Skeletal muscle satellite cell (primary cell): Measurements from ENCODE around the gene SLC25A26.

Source experiments
- H3K27me3 ChIP-seq: 2 replicates; pipeline ENCODE4 v1.7.0; 2013; ENCODE audit warnings: low read length; ENCODE audit not compliant: control insufficient read depth, insufficient read depth
- H3K36me3 ChIP-seq: 2 replicates; pipeline ENCODE4 v1.7.0; 2013; ENCODE audit warnings: mild to moderate bottlenecking, control low read depth, low read length; ENCODE audit not compliant: insufficient read depth
- H3K4me1 ChIP-seq: 2 replicates; pipeline ENCODE4 v1.7.0; 2013; ENCODE audit warnings: low read length; ENCODE audit not compliant: control insufficient read depth, insufficient read depth
- H3K4me2 ChIP-seq: 2 replicates; pipeline ENCODE4 v1.7.0; 2013; ENCODE audit warnings: mild to moderate bottlenecking, low read length
- H3K4me3 ChIP-seq: 2 replicates; pipeline ENCODE4 v1.7.0; 2013; ENCODE audit warnings: low read length
- H3K9ac ChIP-seq: 2 replicates; pipeline ENCODE4 v1.7.0; 2013; ENCODE audit warnings: mild to moderate bottlenecking, low read depth, low read length, moderate library complexity
- H3K9me3 ChIP-seq: replicated peaks from 2 replicates; pipeline ENCODE4 v1.7.0; 2013; ENCODE audit warnings: mild to moderate bottlenecking, control low read depth, low read length

The SLC25A26 gene

DNA sequence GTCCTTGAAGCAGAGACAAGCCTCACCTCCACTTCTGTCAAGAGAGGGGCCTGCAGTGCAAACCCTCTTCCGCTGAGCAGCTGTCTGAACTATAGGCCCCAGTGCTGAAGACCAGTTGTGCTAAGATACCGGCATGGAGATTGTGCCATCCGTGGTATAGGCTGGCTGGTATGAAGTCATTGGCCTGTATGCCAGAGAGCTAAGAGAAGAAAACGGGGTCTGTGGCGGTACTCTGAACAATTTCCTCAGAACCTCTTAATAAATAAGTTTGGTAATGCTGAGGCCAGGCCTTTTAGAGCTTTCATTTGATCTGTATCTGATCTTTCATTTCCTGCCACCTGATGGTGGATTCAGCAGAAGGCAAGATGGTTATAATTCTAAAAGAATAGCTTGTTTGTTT is 157.0 kb downstream of the SLC25A26 start:
- Histone ChIP-seq H3K9me3 (no peaks in the 10 kb centered on the region), H3K4me2 (no peak overlapping the region), H3K4me3 (no peak overlapping the region), H3K27me3 (no peaks in the 10 kb centered on the region), H3K9ac (no peak overlapping the region), H3K36me3 (peaks cover 19% of the 10 kb centered on the region), H3K4me1 (peaks cover 8% of the 10 kb centered on the region)

DNA sequence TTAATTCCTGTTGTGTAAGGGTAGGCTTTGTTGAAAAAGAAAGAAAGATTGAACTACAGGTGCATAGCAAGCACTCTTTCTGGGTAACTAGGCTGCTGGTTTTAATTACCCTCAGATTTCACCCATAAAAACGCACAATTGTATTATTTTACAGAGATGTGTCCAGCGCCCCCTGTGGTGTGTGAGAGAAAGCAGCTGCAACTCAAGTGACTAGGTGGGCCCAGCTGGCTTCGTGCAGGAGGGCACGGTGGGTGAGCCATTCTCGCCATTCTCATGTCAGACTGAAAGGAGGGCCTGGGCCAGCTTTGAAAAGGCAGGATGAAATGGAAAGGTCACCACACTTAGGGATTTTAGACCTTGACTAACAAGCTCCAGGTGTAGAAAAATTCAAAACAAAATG is 157.5 kb downstream of the SLC25A26 start:
- H3K27me3 ChIP-seq: no peaks in the 10 kb centered on the region
- peaks cover 8% of the 10 kb centered on the region for H3K4me1 ChIP-seq
- peaks cover 19% of the 10 kb centered on the region for H3K36me3 ChIP-seq
- H3K4me2 ChIP-seq: no peak overlapping the region
- H3K4me3 ChIP-seq: no peak overlapping the region
- no peaks in the 10 kb centered on the region for H3K9me3 ChIP-seq
- H3K9ac ChIP-seq: no peak overlapping the region

DNA sequence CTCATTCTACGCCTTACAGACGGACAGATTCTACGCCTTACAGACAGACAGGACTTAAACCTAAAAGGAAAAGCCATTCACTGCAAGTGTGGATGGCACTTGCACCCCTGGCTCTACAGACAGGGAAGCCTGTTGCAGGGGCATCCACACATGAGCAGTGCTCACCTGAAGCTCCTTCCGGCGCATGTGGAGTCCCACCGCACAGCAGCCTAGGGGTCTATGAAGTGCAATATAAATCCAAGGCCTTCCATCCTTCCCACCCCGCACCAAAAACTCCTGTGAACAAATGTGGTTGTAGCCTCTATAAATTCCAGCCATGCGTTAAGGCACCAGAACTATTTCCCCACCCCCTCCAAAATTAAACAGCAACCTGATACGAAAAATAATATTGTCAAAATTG is 158.8 kb downstream of the SLC25A26 start:
- H3K4me1 ChIP-seq: peaks cover 8% of the 10 kb centered on the region
- H3K4me2 ChIP-seq: no peak overlapping the region
- no peaks in the 10 kb centered on the region for H3K27me3 ChIP-seq

DNA sequence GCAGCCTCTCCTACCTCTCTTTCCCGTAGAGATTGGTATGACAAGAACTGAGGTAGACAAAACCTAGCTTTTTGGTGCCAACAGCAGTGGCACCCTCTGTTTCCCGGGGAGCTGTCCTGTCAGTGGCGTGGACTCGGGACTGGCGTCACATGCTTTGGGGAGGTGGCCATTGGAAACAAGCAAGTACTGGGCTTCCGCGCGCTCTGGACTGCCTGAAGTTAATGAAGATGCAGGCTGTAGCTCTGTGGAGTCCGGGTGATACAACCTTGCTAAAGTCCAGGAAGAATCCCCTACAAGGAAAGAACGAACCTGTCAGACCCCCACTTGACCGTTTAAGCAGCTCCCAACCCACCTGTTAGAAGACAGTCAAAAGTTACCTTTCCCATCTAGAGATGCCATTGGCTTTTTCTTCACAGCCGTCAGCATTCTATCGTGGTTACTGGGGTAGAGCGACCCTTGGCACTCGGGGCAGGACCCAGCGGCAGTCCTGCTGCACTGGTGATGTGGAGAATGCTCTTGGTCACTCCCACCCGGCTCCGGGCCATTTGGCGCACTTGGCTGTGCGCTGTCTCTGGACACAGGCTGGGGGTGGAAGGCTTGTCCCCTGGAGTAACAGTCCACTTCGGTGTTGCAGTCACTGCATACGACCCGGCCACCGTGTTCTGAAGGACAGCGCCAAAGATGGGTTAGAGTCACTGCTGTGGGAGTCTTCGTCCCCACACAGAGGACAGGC is 159.6 kb downstream of the SLC25A26 start:
- Histone ChIP-seq H3K36me3 (peaks cover 22% of the 10 kb centered on the region), H3K4me2 (no peak overlapping the region), H3K9me3 (peaks cover 2% of the 10 kb centered on the region), H3K27me3 (no peaks in the 10 kb centered on the region), H3K4me3 (no peak overlapping the region), H3K9ac (no peak overlapping the region), H3K4me1 (peaks cover 8% of the 10 kb centered on the region)

More for the DNA sequence above, 158.8 kb downstream of the SLC25A26 start:
- Histone ChIP-seq H3K9me3 (no peaks in the 10 kb centered on the region), H3K36me3 (peaks cover 22% of the 10 kb centered on the region), H3K4me3 (no peak overlapping the region), H3K9ac (no peak overlapping the region)

DNA sequence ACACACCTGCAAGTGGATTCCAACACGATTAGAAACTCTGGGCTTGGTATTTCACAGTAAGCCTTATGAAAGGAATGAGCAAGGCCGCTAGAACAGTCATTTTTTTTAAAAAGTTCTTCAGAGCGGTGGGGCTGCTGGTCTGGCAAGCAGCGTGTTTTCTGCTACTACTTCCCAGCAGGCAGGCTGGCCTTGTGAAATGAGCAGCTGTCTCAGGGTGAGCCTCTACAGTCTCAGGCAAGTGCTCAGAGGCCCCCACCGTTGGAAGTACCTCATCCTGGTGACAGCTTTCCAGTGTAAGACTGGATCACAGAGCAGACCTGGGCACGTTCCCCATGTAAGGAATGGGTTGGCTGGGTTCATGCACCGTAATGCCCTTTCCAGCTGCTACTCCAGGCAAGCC is 160.8 kb downstream of the SLC25A26 start:
- Histone ChIP-seq H3K9me3 (peaks cover 2% of the 10 kb centered on the region), H3K4me3 (no peak overlapping the region), H3K4me1 (peaks cover 7% of the 10 kb centered on the region), H3K9ac (no peak overlapping the region), H3K36me3 (peaks cover 22% of the 10 kb centered on the region), H3K4me2 (no peak overlapping the region), H3K27me3 (no peaks in the 10 kb centered on the region)

DNA sequence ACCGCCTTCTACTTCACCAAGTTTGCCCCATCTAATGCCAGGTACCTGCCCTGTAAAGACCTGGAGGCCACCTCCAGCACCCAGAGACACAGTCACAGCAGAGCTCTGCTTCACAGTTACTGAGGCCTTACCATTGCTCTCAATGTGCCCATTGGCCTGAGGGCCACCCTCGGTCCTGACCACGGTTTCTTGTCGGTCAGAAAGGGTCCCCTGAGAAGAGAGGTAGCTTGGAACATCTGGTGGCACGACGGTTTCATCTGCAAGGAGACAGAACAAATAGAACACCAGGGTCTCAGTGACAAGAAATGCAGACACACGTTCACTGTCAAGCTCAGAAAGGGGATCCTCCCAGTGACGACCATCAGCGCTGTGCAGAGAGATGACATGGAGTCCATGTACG is 161.3 kb downstream of the SLC25A26 start:
- H3K36me3 ChIP-seq: peaks cover 22% of the 10 kb centered on the region
- no peaks in the 10 kb centered on the region for H3K27me3 ChIP-seq
- no peak overlapping the region for H3K9ac ChIP-seq
- no peak overlapping the region for H3K4me2 ChIP-seq
- H3K9me3 ChIP-seq: peaks cover 2% of the 10 kb centered on the region
- H3K4me3 ChIP-seq: no peak overlapping the region
- peaks cover 2% of the 10 kb centered on the region for H3K4me1 ChIP-seq

DNA sequence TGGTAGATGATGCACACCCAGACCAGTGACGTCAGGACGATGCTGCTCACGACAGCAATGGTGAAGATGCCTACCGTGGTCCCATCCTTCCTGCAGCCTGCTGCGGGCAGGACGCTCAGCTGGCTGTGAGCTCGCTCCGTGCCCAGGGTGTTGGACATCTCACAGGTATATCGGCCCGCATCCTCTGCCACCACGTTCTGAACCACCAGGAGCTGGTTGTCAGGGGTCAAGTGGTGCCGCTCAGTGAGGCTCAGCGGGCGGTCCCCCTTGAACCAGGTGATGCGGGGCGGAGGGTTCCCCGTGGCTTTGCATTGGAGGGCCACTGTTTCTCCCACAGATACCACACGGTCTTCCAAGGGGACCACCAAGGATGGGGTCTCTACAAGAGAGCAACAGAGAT is 162.2 kb downstream of the SLC25A26 start:
- H3K36me3 ChIP-seq: peaks cover 22% of the 10 kb centered on the region
- no peak overlapping the region for H3K4me3 ChIP-seq
- H3K27me3 ChIP-seq: no peaks in the 10 kb centered on the region
- no peak overlapping the region for H3K9ac ChIP-seq
- H3K4me2 ChIP-seq: no peak overlapping the region
- H3K9me3 ChIP-seq: peaks cover 2% of the 10 kb centered on the region
- H3K4me1 ChIP-seq: no peaks in the 10 kb centered on the region

DNA sequence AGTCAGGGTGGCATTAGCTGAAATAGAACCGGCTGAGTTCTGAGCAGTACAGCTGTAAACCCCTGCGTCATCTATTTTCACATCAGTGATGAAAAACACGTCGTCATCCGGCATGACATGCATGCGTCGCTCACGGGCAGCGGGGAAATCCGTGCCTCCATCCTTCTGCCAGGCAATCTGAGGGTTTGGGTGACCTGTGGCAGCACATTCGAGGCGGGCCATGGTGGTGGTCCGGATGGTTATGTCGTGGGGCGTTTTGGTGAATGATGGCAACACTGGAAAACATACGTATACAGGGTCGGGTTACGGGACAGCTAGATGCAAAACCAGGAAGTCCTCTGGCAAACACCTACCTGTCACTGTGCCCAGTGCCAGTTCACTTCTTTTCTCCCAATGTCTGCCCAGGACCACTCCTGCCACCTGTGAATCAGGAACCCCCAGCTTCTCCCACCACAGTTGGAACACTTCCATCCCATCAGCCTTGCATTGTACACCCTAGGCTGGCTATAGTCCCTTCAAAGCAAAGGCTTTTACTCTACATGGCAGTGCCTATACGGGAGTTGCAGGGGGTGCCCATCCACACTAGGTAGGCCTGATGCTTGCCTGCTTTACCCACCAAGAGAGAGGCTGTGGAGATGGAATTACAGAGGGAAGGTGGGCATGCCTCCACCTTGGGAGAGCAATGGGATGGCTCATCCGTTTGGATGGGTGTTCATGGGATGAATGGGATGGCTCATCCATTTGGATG is 163.4 kb downstream of the SLC25A26 start:
- Histone ChIP-seq H3K9me3 (peaks cover 2% of the 10 kb centered on the region), H3K4me1 (no peaks in the 10 kb centered on the region), H3K27me3 (no peaks in the 10 kb centered on the region), H3K4me3 (no peak overlapping the region), H3K9ac (no peak overlapping the region), H3K4me2 (no peak overlapping the region), H3K36me3 (peaks cover 14% of the 10 kb centered on the region)

DNA sequence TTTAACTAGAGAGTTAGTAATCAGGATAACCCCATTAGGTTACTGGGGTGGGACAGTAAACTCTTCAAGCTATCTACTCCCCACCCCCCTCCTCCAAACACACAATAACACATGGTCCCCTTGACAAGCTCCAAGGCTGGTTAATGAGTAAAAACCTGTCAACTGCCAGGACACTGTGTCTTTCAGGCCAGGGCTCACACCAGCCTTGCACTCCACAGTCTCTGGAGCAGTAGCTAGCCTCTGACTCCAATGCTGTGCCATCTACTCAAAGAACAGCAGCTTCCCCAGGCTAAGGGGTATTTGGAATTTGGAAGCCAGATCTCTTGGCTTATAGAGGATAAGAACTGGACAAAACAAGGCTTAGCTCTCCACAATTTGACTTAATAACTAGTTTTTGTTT is 164.3 kb downstream of the SLC25A26 start:
- H3K36me3 ChIP-seq: peaks cover 10% of the 10 kb centered on the region
- H3K4me3 ChIP-seq: no peak overlapping the region
- no peaks in the 10 kb centered on the region for H3K4me1 ChIP-seq
- H3K27me3 ChIP-seq: no peaks in the 10 kb centered on the region
- no peak overlapping the region for H3K9ac ChIP-seq
- no peak overlapping the region for H3K4me2 ChIP-seq
- H3K9me3 ChIP-seq: peaks cover 2% of the 10 kb centered on the region

DNA sequence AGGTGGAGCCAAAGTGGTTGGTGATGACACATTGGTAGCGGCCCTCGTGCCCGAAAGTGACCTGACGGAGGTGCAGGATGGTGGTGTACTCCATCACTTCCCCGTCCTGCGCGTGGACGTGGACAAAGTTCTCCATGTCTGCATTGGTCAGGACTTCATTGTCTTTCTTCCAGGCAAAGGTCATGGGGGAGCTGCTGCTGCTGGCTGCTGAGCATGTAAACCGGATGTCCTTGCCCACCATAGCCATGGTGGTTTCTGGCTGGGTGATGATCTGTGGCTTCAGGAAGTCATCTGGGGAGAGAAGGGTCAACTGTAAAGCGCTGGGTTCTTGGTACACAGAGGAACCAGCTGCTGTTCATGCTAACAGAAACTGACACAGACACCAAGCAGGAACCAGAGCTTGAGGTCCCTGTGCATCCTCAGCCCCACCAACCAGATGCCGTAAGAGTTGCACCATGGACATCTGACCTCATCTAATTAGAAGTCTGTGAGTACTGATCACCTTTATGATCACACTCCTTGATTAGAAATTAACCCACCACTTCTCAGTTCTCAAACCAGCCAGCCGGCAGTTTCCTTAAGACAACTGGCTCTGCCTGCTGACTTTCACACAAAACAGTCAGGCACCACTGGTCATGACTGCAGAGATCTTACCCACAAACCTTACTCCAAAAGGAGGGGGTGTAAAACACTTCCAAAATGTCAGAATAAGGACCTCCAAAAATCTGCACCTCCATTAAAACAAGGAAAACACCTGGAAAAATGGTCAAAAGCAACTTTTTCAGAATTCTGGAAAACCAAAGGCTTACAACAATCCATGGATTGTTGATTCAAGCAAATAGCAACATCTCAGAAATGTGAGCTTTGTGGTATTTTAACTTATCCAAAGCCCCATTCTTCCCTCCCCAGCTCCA is 165.5 kb downstream of the SLC25A26 start:
- peaks cover 7% of the 10 kb centered on the region for H3K36me3 ChIP-seq
- no peaks in the 10 kb centered on the region for H3K27me3 ChIP-seq
- H3K4me2 ChIP-seq: no peak overlapping the region
- H3K9ac ChIP-seq: no peak overlapping the region
- peaks cover 2% of the 10 kb centered on the region for H3K9me3 ChIP-seq
- no peak overlapping the region for H3K4me3 ChIP-seq
- H3K4me1 ChIP-seq: no peaks in the 10 kb centered on the region

DNA sequence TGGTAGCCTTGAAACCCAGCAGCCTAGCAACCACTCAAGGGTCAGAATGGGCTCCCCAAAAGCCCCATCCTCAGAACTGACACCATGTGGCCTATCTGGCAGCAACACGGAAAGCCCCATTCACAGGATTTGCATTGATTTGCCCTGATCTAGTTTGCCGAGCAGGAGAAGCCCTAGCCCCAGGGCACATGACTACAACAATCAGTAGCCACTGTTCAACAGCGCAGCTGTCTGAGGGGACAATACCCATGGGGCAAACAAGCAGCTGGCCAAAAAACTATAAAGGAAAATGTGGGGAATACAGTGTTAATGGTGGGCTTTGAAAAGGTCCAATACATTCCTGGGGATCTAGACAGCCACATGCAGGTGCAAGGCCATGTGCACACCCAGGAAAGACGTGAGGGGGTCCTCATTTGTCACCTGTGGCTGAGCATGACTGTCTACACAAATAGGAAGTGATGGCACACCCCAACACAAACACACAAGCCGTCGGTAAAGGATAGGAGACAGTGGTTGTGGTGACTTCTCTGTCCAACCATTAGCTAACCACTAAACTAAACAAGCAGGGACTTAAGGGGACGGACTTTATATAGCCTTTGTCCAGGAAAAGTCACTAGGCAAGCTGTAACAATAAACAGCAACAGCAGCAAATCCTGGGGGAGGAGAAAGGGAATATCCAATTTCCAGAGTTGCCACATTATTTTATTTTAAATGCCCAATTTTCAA is 166.3 kb downstream of the SLC25A26 start:
- Histone ChIP-seq H3K4me3 (no peak overlapping the region), H3K4me1 (no peaks in the 10 kb centered on the region), H3K36me3 (peaks cover 4% of the 10 kb centered on the region), H3K27me3 (no peaks in the 10 kb centered on the region), H3K9me3 (peaks cover 2% of the 10 kb centered on the region), H3K4me2 (no peak overlapping the region), H3K9ac (no peak overlapping the region)
